ENCODE measurements around the gene ANO6. TPM values are rescaled to one million over a fixed set of nuclear protein-coding genes. Genes with fewer than 3 reads are reported as not detected.
"Not testable (repeated sequence)": the region's sequence is repeated elsewhere in the genome, so short reads cannot be mapped to it uniquely, and the experiment has no call there.

The ANO6 gene
- total RNA-seq, 2 experiments from 2014 or later = 13.1 to 13.6 TPM

GRCh38 chr12:45388545-45388944 is 172.7 kb downstream of the ANO6 start:
- Mint-ChIP-seq H3K9me3 (peaks cover 3% of the 10 kb centered on the region), H3K27me3 (no peaks in the 10 kb centered on the region), H3K4me3 (no peak overlapping the region), H3K4me1 (ENCODE audit: low read depth) (no peaks in the 10 kb centered on the region), H3K27ac (no peak overlapping the region), H3K36me3 (ENCODE audit: low read depth) (peaks cover 15% of the 10 kb centered on the region)
- peak; percentile 16 for DNase-seq
- intact Hi-C loops (cut with micrococcal nuclease) = no loop called here
- ChIA-PET CTCF (interaction anchor here (1.1 to 2.0 kb wide), 5 partner anchors 19 to 218 kb away, joined by 3 to 17 read pairs (median 7); no protein-coding TSS in a partner anchor), POLR2A (no interaction called here)
- peak; percentile 39 for ATAC-seq
- peak; percentile 18 for TF ChIP-seq CTCF (IDR thresholded peaks at IDR 0.05)

- DNase-seq (no peak), ATAC-seq (no peak)
- ChIA-PET POLR2A (no interaction called here), CTCF (interaction anchor here (1.1 to 2.0 kb wide), 7 partner anchors 20 to 219 kb away, joined by 3 to 17 read pairs (median 3); no protein-coding TSS in a partner anchor)
- Mint-ChIP-seq H3K4me1 (ENCODE audit: low read depth) (no peaks in the 10 kb centered on the region), H3K9me3 (peaks cover 5% of the 10 kb centered on the region), H3K4me3 (no peak overlapping the region), H3K27ac (no peak overlapping the region), H3K36me3 (ENCODE audit: low read depth) (peaks cover 15% of the 10 kb centered on the region), H3K27me3 (no peaks in the 10 kb centered on the region)
- TF ChIP-seq CTCF (IDR thresholded peaks at IDR 0.05) = no peak
- intact Hi-C loops (cut with micrococcal nuclease) = no loop called here
These were observed 173.5 kb downstream of the ANO6 start for GRCh38 chr12:45389426-45389825.

- H3K27ac Mint-ChIP-seq; H3K4me1 Mint-ChIP-seq (ENCODE audit: low read depth); H3K4me3 Mint-ChIP-seq; DNase-seq; intact Hi-C loops (cut with micrococcal nuclease); H3K27me3 Mint-ChIP-seq; CTCF ChIA-PET; POLR2A ChIA-PET; ATAC-seq: not testable (repeated sequence)
- H3K9me3 Mint-ChIP-seq = peaks cover 11% of the 10 kb centered on the region
- peaks cover 21% of the 10 kb centered on the region for H3K36me3 Mint-ChIP-seq (ENCODE audit: low read depth)
These were observed 181.6 kb downstream of the ANO6 start for GRCh38 chr12:45397499-45397898.

GRCh38 chr12:45398552-45398951 is 182.7 kb downstream of the ANO6 start:
- no peak for TF ChIP-seq CTCF (IDR thresholded peaks at IDR 0.05)
- H3K4me3 Mint-ChIP-seq = no peak overlapping the region
- peaks cover 8% of the 10 kb centered on the region for H3K9me3 Mint-ChIP-seq
- H3K27me3 Mint-ChIP-seq = no peaks in the 10 kb centered on the region
- no peak overlapping the region for H3K27ac Mint-ChIP-seq
- no peak for ATAC-seq
- no peak for DNase-seq
- peaks cover 17% of the 10 kb centered on the region for H3K36me3 Mint-ChIP-seq (ENCODE audit: low read depth)
- no peaks in the 10 kb centered on the region for H3K4me1 Mint-ChIP-seq (ENCODE audit: low read depth)
- ChIA-PET CTCF (interaction anchor here (1.4 kb wide), 1 partner anchor 9 kb away, joined by 3 read pairs; no protein-coding TSS in a partner anchor), POLR2A (no interaction called here)
- intact Hi-C loops (cut with micrococcal nuclease) = no loop called here

GRCh38 chr12:45400991-45401390 is 185.1 kb downstream of the ANO6 start:
- intact Hi-C loops (cut with micrococcal nuclease) = no loop called here
- ATAC-seq (no peak), DNase-seq (no peak)
- Mint-ChIP-seq H3K27ac (no peak overlapping the region), H3K4me3 (no peak overlapping the region), H3K36me3 (ENCODE audit: low read depth) (peaks cover 13% of the 10 kb centered on the region), H3K4me1 (ENCODE audit: low read depth) (no peaks in the 10 kb centered on the region), H3K27me3 (no peaks in the 10 kb centered on the region), H3K9me3 (peaks cover 4% of the 10 kb centered on the region)
- ChIA-PET CTCF (no interaction called here), POLR2A (no interaction called here)
- no peak for TF ChIP-seq CTCF (IDR thresholded peaks at IDR 0.05)

GRCh38 chr12:45402288-45402687 is 186.4 kb downstream of the ANO6 start:
- no peak for TF ChIP-seq CTCF (IDR thresholded peaks at IDR 0.05)
- Mint-ChIP-seq H3K4me1 (ENCODE audit: low read depth) (no peaks in the 10 kb centered on the region), H3K36me3 (ENCODE audit: low read depth) (peaks cover 10% of the 10 kb centered on the region), H3K27me3 (no peaks in the 10 kb centered on the region), H3K9me3 (no peaks in the 10 kb centered on the region), H3K4me3 (no peak overlapping the region), H3K27ac (peak overlapping the region; percentile 13)
- ATAC-seq (no peak), DNase-seq (no peak)
- ChIA-PET CTCF (no interaction called here), POLR2A (no interaction called here)
- intact Hi-C loops (cut with micrococcal nuclease) = no loop called here
